OCI-LY1 (cell line): ENCODE results near the gene TOX2.

Experiments used
- CTCF ChIP-seq: fragments of 200-600 bp; sonication (generic), shearing (Covaris generic); IDR thresholded peaks from 2 replicates; pipeline ENCODE4 v1.5.1; 2017; ENCODE audit warnings: mild to moderate bottlenecking, antibody characterized with exemption, low read length, moderate library complexity, mixed read lengths
- EZH2 ChIP-seq: fragments of 200-600 bp; sonication (generic), shearing (Covaris generic); IDR thresholded peaks from 2 replicates; pipeline ENCODE4 v1.8.0; 2017; ENCODE audit warnings: borderline replicate concordance, mixed run types, mild to moderate bottlenecking, antibody characterized with exemption, low read length, moderate library complexity, mixed read lengths

GRCh38 chr20:43893930-43894329 is 20.7 kb upstream of the TOX2 start:
- TF ChIP-seq CTCF (no peak), EZH2 (no peak)
